Left hindlimb (tissue), 1 donor: ENCODE data around the gene PRPSAP1.

ENCODE experiments used
- DNase-seq: peaks from one replicate; pipeline ENCODE4 v3.0.0-alpha.2; 2018

PRPSAP1 gene, protein sequence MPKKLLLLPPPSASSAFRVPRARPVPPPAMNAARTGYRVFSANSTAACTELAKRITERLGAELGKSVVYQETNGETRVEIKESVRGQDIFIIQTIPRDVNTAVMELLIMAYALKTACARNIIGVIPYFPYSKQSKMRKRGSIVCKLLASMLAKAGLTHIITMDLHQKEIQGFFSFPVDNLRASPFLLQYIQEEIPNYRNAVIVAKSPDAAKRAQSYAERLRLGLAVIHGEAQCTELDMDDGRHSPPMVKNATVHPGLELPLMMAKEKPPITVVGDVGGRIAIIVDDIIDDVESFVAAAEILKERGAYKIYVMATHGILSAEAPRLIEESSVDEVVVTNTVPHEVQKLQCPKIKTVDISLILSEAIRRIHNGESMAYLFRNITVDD

GRCh38 chr17:76353599-76354316 is at the start of gene PRPSAP1:
Gene PRPSAP1 (minus strand): TSS chr17:76353916. CDS start chr17:76353703, 213 bp downstream.
- DNase-seq, result peak; percentile 93

DNA sequence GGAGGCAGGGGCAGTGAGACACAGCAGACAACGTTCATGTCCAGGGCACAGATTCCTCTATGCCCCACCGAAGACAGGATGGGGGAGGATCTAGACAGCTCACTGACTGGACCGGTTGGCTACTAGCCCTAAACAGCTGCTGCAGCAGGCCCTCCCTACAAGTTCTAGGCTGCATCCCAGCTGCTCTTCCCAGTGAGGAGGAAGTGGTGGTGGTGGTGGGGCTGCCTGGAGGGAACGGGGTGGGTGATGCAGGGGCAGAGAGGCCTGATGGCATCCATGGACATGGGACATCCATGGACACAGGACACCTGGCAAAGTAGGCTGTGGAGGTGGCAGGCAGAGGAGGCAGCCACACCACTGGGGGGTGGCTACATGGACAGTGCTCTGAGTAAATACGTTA is 49.0 kb upstream of the PRPSAP1 start:
- no peak for DNase-seq

DNA sequence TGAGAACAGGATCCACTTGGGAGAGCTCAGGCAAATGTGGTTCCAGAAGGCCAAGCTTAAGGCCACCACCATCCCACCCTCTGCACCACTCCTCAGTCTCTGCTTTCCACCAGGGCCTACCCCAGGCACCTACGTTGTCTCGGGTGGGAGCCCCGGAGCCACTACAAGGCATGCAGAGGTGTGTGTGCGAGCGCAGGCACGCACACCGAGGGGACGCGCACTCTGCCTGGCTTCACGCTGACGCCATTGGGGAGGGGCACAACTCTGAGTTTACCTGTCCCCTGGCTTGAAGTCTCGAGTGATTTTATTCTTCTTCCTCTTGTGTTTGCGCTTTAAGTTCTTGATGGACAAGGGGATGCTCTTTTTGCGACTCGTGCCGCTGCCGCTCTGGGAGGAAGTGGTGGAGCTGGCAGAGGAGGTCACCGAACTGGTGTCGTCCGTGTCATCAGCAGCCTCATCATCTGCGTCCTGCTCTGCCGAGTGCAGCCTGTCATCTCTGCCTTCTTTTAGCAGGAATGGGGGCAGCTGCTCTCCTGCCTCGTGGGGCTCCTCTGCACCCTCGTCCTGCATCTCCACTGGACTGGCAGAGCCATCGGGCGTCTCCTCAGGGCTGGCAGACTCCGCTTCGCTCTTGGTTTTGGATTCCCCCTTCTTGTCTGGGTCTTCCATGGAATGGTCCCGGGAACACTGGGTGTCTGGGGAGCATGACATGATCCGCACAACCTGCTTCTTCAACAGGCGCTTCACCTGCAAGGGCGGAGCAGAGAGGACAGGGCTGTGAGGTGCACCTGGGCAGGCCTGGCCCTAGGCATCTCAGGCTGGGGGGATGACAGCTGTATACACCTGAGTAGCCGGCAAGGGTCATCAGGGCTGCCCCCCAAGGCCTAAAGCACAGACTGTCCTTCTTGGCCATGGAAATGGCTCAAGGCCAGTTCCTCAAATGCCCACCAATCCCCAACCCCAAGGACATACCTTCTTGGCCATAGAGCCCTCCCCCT is 45.8 kb upstream of the PRPSAP1 start:
- no peak for DNase-seq

GRCh38 chr17:76398523-76399174 is 44.9 kb upstream of the PRPSAP1 start:
- DNase-seq, result peak; percentile 26

GRCh38 chr17:76397687-76398522 is 44.2 kb upstream of the PRPSAP1 start:
- DNase-seq, result peak; percentile 85

GRCh38 chr17:76397184-76397583 is 43.5 kb upstream of the PRPSAP1 start:
- DNase-seq, result no peak

GRCh38 chr17:76395980-76396379 is 42.3 kb upstream of the PRPSAP1 start:
- peak; percentile 10 for DNase-seq

GRCh38 chr17:76394166-76394565 is 40.5 kb upstream of the PRPSAP1 start:
- DNase-seq, result peak; percentile 2

DNA sequence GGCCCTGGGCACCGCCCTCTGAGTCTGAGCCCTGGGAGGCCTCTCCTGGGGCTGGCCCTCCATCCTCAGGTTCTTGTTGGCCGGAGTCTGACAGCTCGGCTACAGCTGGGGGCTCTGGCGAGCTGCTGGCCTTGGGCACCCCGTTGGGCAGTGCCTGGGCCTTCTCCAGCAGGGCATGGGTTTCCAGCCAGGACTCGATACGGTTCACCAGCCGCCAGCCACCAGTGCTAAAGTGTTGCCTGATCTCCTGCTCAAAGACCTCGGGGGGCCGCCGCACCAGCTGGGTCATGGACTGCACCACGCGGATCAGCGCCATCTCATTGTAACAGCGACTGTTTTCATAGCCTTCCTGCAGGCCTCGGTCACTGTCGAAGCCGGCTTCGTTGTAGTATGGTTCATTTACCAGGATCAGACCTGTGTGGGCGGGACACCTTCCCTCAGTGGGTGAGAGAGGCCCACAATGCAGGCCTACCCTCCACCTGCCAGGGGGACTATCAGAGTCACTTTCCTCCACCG is 37.5 kb upstream of the PRPSAP1 start:
- DNase-seq, result no peak

DNA sequence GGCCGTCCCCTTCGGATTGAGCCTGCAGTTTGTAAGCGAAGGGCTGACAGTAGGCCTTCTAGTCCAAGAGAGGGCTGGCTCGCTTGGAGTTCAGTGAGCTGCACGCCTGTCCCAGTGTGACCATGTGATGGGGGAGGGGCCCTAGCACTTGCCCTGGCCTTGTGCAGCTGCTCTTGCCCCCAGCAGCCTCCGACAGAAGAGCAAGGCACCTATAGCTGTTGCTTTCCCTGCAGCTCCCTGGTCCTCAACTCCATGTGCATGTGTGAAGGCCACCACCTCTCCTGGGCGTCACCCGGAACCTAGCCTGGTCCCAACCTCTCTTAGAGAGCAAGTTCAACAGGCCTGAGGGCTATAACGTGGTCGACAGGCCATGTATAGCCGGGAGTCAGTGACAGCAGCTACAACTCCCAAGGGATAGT is 36.3 kb upstream of the PRPSAP1 start:
- DNase-seq, result no peak

GRCh38 chr17:76388966-76389888 is 35.5 kb upstream of the PRPSAP1 start:
- DNase-seq, result no peak

DNA sequence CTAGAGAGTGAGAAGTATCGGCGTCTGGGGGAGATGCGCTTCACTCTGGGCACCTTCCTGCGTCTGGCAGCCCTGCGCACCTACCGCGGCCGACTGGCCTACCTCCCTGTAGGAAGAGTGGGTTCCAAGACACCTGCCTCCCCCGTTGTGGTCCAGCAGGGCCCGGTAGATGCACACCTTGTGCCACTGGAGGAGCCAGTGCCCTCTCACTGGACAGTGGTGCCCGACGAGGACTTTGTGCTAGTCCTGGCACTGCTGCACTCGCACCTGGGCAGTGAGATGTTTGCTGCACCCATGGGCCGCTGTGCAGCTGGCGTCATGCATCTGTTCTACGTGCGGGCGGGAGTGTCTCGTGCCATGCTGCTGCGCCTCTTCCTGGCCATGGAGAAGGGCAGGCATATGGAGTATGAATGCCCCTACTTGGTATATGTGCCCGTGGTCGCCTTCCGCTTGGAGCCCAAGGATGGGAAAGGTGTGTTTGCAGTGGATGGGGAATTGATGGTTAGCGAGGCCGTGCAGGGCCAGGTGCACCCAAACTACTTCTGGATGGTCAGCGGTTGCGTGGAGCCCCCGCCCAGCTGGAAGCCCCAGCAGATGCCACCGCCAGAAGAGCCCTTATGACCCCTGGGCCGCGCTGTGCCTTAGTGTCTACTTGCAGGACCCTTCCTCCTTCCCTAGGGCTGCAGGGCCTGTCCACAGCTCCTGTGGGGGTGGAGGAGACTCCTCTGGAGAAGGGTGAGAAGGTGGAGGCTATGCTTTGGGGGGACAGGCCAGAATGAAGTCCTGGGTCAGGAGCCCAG is 33.5 kb upstream of the PRPSAP1 start:
- DNase-seq, result no peak

- peak; percentile 78 for DNase-seq
Observed at GRCh38 chr17:76385892-76386786, 32.4 kb upstream of the PRPSAP1 start.

- no peak for DNase-seq
Observed at GRCh38 chr17:76384987-76385891, 31.5 kb upstream of the PRPSAP1 start.

GRCh38 chr17:76384222-76384986 is 30.7 kb upstream of the PRPSAP1 start, which contains the start of gene SPHK1:
Gene SPHK1 (plus strand): TSS chr17:76384609. CDS start chr17:76385645, 1,036 bp downstream.
- DNase-seq, result peak; percentile 77
